Lower leg skin (tissue), 3 donors: Measurements from ENCODE around the gene SAMD5.

Source experiments
- CTCF ChIP-seq, 3 donors: fragments of 450-650 bp; IDR thresholded peaks; one replicate each; pipeline ENCODE4 v1.5.1; 2016; ENCODE audit warnings: antibody characterized with exemption in 3 of 3, mild to moderate bottlenecking in 3 of 3, moderate library complexity in 2 of 3
- POLR2A ChIP-seq, 2 donors: fragments of 450-650 bp; IDR thresholded peaks; one replicate each; pipeline ENCODE4 v1.6.1; 2016 to 2017; ENCODE audit warnings: antibody characterized with exemption in 2 of 2, mild to moderate bottlenecking in 1 of 2, moderate library complexity in 1 of 2

GRCh38 chr6:147578883-147579282 is 70.4 kb downstream of the SAMD5 start:
- no peak for TF ChIP-seq CTCF (IDR thresholded peaks at IDR 0.05)
- no peak for TF ChIP-seq POLR2A (IDR thresholded peaks at IDR 0.05)
